Myocyte (in vitro differentiated cells): ENCODE results near the gene CHST15. TPM values are rescaled to one million over a fixed set of nuclear protein-coding genes. Genes with fewer than 3 reads are reported as not detected.
"Not testable (repeated sequence)": the region's sequence is repeated elsewhere in the genome, so short reads cannot be mapped to it uniquely, and the experiment has no call there.

ENCODE experiments used
- DNase-seq: peaks from one replicate; pipeline ENCODE4 v3.0.0-alpha.2; 2012; ENCODE audit warnings: low read depth
- total RNA-seq: library from RNA; depleted of rRNA; stranded (reverse); fragments of >200 nt; gene quantifications from 2 replicates; pipeline ENCODE4 v1.2.3, GENCODE V29; 2014

Gene CHST15
- total RNA-seq, 1 donor from 2014 or later: 26.9 TPM

DNA sequence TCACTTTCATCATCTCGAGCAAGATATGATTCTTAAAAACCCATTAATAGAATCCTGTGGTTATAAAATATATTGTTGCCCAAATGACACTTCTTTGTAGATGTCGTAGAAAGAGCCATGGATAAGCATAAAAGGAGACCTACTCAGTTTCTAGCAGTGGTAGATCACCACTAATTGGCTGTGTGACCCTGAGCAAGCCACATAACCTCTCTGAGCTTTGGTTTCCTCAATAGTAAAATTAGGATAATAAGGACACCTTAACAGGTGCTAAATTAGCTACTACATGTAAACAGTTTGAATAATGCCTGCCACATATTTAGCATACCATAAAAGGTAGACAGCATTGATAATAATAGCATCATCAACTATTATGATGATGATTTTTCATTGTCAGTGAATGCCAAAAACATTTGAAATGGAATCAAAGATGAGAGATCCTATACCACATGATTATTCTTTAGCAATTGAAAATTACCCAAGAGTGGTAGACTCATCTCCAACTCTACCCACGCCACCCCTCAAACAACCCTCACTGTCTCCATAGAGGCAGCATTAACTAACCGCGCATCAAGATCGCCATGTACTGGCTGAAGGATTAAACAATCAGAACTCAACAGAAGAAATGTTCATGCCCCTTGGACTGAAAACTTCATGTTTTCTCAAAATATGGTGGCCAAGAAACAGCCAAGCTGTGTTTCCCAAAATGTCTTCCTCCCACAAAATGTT, 45.8 kb downstream of the CHST15 start:
- DNase-seq: no peak

DNA sequence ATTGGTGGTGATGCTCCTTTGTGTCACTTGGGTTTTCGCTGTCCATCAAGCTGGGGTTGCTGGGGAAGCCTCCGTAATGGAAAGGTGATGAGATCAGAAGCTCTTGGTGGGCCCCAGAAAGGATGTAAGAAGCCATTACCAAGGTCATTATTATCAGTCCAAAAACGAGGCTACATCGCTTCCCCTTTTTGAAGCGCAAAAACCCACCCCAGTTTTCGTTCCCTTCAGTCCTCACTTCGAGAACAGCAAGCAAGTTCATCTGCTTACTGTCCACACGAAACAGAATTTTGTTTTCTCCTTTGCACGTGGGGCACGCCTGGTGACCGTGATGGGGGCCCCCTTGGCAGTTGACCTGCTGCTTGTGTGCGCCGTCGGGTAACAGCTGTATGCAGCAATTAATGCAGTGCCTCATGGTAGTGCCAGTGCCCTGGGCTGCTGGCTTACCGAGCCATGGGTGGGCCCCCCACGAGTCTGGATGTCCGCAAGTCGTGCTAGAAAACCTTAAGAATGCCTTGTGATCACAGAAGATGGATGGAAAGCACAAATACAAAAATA, 47.5 kb downstream of the CHST15 start:
- DNase-seq: no peak

DNA sequence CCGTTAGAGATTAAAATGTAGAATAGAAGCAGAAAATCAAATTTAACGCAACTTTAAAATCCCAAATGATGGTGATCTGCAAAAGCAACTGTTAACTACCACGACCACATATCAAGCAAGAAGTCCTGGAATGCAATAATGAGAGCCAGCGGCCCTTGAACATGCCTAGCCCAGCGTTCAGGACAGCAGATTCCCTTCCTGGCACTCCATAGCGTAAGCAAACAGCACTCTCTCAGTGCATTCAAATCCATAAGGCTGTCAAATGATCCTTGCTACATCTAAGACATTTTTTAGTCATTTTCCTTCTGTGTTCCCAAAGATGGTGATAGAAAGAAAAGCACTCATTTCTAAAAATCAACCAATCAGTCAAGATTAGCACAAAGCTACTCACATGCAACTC, 48.1 kb downstream of the CHST15 start:
- no peak for DNase-seq

DNA sequence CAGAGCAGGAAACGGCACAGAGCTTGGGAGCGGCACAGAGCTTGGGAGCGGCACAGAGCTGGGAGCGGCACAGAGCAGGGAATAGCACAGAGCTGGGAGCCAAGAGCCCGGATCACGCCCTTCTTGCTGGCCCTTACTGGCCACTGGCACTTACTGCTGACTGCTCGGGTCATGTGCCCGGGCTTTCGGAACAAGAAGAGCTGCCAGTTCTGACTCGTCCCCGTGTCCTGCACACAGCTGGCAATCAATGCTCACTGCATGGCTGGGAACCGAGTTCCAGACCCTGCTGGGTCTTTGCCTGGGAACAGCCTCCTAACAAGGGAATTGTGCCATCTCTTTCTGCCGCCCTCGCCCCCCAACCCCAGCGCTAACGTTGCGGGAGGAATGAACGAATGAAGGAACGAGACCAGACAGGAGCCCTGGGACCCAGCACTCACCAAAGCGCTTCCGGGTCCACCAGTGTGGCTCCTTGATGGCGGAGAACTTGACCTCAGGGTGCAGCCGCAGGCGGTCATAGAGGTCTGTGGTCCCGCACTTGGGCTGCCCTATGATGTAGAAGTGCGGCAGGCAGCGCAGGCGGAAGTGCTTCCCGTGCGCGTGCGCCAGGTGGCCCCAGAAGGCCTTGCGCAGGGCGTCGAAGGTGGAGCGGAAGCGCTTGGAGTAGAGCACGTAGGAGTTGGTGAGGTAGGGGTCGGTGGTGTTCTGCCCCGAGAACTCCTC, 49.1 kb downstream of the CHST15 start:
- no peak for DNase-seq

DNA sequence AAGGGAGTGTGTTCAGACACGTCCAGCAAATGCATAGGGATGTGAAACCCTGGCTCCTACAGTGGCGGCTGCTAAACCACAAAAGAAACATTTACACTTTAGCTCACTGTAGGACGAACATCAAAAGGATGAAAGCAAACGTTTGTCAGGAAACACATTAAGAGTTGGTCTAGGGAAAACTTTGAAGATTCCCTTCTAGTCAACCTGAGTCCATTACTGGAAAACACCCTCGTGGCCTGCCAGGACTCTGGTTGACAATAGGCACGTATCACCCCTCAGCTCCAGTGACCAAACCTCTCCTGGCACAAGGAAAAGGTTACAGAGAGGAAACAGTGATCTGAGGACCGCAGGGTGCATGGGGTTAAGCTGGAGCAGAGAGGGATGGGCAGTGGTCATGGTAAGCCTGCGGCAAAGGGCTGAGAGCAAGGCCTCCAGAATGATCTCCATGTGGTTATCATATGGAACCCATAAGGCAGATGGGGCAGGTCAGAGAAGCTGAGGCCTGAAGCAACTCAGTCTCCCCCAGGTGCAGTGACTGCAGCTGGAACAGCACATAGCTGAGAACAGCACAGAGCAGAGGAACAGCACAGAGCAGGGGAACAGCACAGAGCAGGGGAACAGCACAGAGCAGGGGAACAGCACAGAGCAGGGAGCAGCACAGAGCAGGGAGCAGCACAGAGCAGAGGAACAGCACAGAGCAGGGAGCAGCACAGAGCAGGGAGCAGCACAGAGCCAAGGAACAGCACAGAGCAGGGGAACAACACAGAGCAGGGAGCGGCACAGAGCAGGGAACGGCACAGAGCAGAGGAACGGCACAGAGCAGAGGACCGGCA, 49.9 kb downstream of the CHST15 start:
- DNase-seq: no peak

DNA sequence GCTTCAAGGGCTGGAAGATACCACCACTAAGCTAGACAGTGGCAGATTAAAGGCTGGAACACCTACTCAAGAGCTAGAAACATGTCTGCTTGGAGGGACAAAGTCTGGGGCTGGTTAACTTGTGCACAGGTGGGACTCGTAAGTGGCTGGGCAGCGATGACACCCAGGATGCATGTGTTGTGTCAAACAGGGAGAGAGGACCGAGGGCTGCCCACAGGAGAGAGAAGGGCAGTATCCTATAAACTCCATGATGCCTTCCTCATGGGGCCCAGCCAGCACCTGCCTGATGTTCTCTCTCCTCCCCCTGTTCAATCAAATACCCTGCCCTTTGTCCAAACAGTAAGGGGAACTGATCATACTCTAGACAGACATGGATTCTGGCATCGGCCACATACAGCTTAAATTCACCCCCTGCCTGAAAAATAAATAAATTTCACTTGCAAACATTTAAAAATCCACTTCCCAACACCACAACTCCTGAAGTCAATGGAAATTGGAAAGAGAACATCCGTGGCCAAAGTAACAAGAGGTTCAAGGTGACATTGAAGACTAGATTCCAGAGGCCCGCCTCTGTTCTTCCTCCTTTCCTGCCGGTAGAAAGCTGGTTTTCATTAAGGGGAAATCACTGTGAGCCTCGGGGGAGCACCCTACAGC, 50.6 kb downstream of the CHST15 start:
- DNase-seq: no peak

DNA sequence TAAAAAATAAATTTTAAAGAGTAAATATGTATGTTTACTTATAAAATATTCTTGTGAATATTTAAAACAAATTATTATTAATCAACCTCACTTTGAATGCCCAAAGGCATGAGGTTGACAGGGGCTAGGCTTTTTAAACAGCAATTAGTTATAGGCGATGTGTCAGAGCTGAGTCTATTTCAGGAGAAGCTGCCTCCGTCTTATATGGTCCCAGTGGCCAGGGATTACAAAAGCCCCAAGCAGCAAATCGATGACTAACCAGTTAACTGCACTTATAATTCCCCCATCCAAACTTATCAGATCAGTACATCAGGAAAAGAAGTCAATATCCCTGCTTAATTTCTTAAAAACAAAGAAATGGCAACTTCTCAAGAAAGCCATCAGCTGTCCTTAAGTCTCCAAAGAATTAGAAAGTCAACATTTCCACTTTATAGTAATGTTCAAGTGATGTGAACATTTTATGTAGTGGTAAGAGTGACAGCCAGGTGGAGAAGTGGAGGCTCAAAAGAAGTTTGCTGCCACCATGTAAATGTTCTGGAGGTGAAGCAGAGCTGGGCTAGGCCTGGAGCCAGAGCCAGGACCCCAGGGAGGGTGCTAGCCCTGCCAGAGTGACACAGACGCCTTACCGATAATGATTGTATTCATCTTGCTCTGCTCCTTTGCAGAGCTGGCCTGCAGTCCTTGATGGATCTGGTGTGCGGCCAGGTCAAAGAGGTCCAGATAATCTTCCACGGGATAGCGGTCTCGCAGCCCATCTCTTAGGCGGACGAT, 51.5 kb downstream of the CHST15 start:
- no peak for DNase-seq

DNA sequence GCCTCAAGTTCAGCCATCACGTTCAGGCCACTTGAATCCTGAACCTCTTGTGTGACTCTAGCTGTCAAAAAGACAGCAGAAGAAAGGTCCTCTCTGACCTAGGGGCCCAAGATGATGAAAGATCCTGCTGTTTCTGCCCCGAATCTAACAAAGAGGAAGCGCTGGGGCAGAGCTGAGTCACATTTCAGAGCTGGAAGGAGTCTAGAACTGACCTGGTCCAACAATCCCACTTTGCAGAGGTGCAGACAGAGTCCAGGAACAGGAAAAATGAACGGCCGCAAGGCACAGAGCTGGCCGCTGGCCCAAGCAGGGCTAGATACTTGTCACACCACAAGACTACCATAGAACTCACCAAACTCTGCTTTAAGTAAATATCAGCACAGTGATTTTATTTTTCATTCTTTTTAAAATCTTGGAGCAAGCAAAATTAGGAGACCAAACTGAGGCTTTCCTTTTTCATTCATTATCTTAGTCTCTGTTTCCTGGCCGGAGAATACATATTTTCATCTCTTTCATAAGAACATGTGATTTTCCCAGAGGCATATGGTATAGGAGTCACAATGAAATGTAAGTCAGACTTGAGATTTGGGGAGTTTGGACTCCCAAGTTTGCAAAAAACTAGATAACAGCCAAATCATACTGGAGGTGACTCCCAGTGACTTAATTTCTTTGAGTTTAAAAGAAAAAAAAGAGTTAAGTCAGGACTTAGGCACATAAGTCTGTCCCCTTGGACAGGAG, 52.8 kb downstream of the CHST15 start:
- DNase-seq: no peak

DNA sequence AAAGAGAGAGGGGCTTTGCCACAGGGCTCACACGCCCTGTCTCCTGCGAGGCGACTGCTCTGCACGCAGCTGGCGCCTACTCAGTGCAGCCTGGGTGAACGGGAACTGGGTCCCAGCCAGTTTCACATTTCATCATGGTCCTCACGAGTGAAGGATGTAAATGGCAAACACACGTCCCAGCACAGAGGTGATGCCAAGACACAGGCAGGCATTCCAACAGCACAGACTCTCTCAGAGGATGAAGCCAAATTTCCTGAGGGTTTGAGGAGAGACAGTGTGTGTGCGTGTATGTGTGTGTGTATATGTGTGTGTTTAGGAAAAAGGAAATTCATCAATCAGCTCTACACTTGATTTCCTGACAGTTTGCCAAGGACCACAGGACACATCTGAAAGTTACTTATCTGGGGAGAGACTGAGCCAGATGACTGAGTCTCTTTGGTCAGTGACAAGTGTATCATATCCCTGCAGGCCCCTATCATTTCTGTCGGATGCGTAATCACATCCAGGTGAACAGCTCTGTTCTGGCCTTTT, 53.9 kb downstream of the CHST15 start:
- DNase-seq: no peak

DNA sequence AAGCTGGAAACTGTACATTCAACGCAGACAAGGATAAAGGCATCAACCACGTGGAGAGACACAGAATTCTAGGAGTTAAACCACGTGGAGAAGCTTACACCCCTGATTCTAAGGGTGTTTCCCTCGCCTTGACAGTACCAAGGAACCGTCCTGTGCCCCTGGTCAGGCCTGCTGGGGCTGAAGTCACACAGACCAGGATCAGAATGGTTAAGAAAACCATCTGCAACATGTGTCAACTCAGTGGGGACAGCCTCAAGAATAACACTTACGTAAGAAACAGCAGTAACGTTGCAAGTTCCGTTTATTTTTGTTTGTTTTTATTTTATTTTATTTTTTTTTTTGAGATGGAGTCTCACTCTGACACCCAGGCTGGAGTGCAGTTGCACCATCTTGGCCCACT, 55.6 kb downstream of the CHST15 start:
- no peak for DNase-seq

DNA sequence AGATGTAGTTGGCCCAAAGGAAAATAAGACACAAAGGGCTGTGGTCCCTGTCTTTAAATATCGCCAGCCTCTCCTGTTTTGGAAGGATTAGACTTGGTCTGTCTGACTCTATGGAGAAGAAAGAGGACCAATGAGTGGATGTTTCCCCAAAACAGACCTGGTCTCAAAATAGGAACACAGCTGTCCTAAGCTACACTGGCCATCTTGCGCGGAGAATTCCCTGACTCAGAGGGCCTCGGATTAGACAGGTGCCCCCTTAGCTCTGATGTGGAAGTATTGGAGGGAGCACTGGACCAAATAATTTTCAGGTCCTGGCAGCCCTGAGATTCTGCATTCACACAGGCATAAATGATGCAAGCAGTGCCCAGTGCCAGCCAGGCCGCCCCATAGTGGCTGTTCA, 56.1 kb downstream of the CHST15 start:
- peak; percentile 70 for DNase-seq

DNA sequence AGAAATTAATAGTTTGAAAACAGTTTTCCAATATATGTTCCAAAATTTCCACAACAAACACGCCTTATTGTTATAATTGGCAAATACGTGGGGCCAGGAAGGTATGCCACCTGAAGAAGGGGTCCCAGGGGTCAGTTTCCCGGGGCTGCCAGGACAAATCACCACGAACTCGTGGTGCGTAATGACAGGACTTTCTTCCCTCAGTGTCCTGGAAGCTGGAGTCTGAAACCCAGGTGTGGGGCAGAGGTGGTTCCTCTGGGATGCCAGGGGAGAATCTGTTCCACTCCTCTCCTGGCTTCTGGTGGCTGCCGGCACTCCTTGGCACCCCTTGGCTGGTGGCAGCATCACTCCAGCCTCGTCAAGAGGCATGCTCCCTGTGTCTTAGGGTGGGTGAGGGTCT, 56.7 kb downstream of the CHST15 start:
- DNase-seq: no peak

DNA sequence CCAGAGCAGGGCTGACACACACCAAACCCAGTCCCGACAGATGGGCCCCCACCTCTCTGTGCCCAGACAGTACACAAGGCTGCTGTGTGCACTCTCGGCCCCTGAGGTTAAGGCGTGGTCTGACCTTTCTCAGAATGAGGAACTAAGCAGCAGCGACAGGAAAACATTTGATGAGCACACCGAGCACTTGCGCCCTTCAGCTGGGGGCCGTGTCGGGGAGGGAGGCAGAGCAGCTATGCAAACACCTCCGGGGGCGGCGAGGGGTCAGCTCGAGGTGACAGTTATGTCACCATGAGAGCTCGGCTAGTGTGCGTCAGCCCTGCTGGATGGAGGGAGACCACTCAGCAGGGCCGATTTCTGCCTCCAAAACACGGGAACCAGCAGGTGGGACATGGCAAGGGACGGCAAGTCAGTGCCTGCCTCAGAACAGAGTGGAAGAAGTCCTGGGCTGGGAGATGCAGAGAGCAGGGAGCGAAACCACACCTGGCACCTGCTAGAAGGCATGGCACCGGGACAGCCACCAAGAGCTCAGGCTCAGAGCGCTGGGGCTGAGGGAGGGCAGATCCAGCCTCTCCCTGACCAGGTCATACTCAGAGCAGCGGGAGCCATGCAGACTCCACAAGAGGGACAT, 57.4 kb downstream of the CHST15 start:
- no peak for DNase-seq

DNA sequence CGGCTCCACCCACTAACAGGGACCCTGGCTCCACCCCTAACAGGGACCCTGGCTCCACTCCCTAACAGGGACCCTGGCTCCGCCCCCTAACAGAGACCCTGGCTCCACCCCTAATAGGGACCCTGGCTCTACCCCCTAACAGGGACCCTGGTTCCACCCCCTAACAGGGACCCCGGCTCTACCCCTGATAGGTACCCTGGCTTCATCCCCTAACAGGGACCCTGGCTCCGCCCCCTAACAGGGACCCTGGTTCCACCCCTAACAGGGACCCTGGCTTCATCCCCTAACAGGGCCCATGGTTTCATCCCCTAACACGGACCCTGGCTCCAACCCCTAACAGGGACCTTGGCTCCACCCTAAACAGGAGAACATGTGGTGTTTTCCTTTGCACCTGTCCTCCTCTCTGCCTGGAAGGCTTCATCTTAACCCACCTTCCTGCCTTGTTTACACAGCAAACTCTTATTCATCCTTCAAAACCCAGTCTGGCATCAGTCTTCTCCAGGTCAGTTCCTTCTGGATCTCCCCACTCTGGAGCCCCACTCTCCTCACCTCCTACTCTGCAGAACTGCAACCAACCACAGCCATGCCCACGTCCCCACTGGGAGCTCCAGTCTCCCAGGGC, 58.0 kb downstream of the CHST15 start:
- no peak for DNase-seq

DNA sequence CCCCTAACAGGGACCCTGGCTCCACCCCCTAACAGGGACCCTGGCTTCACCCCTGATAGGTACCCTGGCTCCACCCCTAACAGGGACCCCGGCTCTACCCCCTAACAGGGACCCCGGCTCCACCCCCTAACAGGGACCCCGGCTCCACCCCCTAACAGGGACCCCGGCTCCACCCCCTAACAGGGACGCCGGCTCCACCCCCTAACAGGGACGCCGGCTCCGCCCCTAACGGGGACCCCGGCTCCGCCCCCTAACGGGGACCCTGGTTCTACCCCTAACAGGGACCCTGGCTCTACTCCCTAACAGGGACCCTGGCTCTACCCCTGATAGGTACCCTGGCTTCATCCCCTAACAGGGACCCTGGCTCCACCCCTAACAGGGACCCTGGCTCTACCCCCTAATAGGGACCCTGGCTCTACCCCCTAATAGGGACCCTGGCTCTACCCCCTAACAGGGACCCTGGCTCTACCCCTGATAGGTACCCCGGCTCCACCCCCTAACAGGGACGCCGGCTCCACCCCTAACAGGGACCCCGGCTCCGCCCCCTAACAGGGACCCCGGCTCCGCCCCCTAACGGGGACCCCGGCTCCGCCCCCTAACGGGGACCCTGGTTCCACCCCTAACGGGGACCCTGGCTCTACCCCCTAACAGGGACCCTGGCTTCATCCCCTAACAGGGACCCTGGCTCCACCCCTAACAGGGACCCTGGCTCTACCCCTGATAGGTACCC, 58.7 kb downstream of the CHST15 start:
- not testable (repeated sequence) for DNase-seq

DNA sequence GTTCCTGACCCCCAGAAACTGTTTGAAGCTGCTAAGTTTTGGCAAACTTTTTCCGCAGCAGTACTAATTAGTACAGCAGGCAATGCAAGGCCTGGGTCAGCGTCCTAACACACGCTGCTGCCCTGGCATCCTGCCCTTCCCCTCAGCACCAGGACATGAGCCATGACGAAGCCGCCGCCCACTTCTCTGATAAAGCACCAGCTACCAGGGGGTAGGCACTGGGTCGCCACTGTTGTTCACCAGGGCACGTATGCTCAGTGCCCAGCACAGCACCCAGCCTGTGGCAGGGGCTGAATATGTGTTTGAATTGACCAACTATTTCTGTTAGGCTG, 59.5 kb downstream of the CHST15 start:
- DNase-seq: peak; percentile 46

DNA sequence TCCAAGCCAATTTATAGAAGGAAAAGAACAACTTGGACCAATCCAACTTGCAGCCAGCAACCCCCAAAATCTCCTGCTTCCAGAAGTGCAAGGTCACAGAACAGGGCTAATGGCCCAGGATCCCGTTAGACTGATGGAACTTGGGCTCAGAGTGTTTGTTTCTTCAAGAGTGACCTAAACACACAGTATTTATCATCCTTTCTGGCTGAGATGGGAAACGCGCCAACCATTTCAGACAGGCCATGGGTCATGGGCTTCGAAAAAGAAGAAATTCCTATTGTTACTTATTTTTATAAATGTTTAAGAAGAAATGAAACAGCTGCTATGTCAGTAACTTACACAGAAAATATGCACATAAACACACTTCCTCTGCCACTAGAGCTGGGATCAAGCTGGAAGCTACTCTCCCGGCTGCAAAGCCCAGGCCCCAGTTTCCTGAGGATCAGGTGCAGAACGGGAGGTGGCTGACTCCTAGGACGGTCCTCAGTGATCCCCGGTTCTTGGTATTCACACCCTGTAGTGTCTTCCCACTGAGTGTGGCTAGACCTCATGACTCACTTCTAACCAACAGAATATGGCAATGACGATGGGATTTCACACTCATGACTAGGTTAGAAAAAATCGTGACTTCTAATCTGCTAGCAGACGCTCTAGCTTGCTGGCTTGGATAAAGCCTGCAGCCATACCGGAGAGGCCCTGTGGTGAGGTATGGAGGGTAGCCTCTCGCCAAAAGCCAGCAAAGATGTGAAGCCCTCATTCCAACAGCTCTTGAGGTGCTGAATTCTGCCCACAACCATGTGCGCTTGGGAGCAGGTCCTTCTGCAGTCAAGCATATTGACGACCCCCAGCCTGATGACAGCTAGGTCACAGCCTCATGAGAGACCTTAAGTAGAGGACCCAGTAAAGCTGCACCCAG, 60.2 kb downstream of the CHST15 start:
- peak; percentile 64 for DNase-seq
